Measurements from ENCODE around the gene SVBP. TPM values are rescaled to one million over a fixed set of nuclear protein-coding genes. Genes with fewer than 3 reads are reported as not detected.

Gene SVBP
- total RNA-seq, 1 donor from 2014 or later: 22.4 TPM

GRCh38 chr1:42853116-42853884, 36.1 kb upstream of the SVBP start:
- Mint-ChIP-seq H3K9me3 (no peaks in the 10 kb centered on the region), H3K27ac (peak overlapping the region; percentile 64), H3K4me3 (no peak overlapping the region), H3K4me1 (peaks cover 43% of the 10 kb centered on the region), H3K27me3 (no peaks in the 10 kb centered on the region), H3K36me3 (ENCODE audit: low read depth) (peaks cover 27% of the 10 kb centered on the region)
- ChIA-PET CTCF (no interaction called here), POLR2A (no interaction called here)
- intact Hi-C loops (cut with micrococcal nuclease): no loop called here
- ATAC-seq (ENCODE audit: low read depth) (no peak), DNase-seq (no peak)
- no peak for TF ChIP-seq CTCF (IDR thresholded peaks at IDR 0.05)

GRCh38 chr1:42852608-42852980, 35.4 kb upstream of the SVBP start:
- peak; percentile 82 for ATAC-seq (ENCODE audit: low read depth)
- Mint-ChIP-seq H3K27me3 (no peaks in the 10 kb centered on the region), H3K4me3 (no peak overlapping the region), H3K4me1 (peaks cover 49% of the 10 kb centered on the region), H3K27ac (peak overlapping the region; percentile 64), H3K36me3 (ENCODE audit: low read depth) (peaks cover 27% of the 10 kb centered on the region), H3K9me3 (no peaks in the 10 kb centered on the region)
- no peak for TF ChIP-seq CTCF (IDR thresholded peaks at IDR 0.05)
- CTCF ChIA-PET: no interaction called here
- intact Hi-C loops (cut with micrococcal nuclease): no loop called here
- POLR2A ChIA-PET: no interaction called here
- DNase-seq: no peak

- H3K4me3 Mint-ChIP-seq: no peak overlapping the region
Observed at GRCh38 chr1:42851960-42852607, 34.9 kb upstream of the SVBP start.

GRCh38 chr1:42851420-42851819, 34.2 kb upstream of the SVBP start:
- CTCF ChIA-PET: interaction anchor here (1.3 kb wide), 1 partner anchor 62 kb away, joined by 3 read pairs; no protein-coding TSS in a partner anchor
- H3K36me3 Mint-ChIP-seq (ENCODE audit: low read depth): peaks cover 33% of the 10 kb centered on the region

More at GRCh38 chr1:42851960-42852607, 34.9 kb upstream of the SVBP start:
- intact Hi-C loops (cut with micrococcal nuclease): no loop called here
- ATAC-seq (ENCODE audit: low read depth): peak; percentile 18
- DNase-seq: no peak
- peaks cover 54% of the 10 kb centered on the region for H3K4me1 Mint-ChIP-seq
- ChIA-PET CTCF (no interaction called here), POLR2A (no interaction called here)
- no peaks in the 10 kb centered on the region for H3K9me3 Mint-ChIP-seq
- H3K27ac Mint-ChIP-seq: peak overlapping the region; percentile 64
- no peaks in the 10 kb centered on the region for H3K27me3 Mint-ChIP-seq
- TF ChIP-seq CTCF (IDR thresholded peaks at IDR 0.05): no peak
- H3K36me3 Mint-ChIP-seq (ENCODE audit: low read depth): peaks cover 27% of the 10 kb centered on the region

More at GRCh38 chr1:42851420-42851819, 34.2 kb upstream of the SVBP start:
- DNase-seq (no peak), ATAC-seq (ENCODE audit: low read depth) (no peak)
- POLR2A ChIA-PET: no interaction called here
- TF ChIP-seq CTCF (IDR thresholded peaks at IDR 0.05): no peak
- Mint-ChIP-seq H3K27ac (peak overlapping the region; percentile 64), H3K9me3 (no peaks in the 10 kb centered on the region), H3K27me3 (no peaks in the 10 kb centered on the region), H3K4me1 (peaks cover 59% of the 10 kb centered on the region), H3K4me3 (no peak overlapping the region)
- intact Hi-C loops (cut with micrococcal nuclease): no loop called here
